Liver (tissue), 9 donors: Measurements from ENCODE around the gene DISC1. TPM values are rescaled to one million over a fixed set of nuclear protein-coding genes. Genes with fewer than 3 reads are reported as not detected.

ENCODE experiments used
- DNase-seq: peaks from one replicate; pipeline ENCODE4 v3.0.0-alpha.2; 2017; ENCODE audit warnings: low spot score
- H3K27ac ChIP-seq, 2 donors: one replicate each; pipeline ENCODE4 v1.7.0; 2013; ENCODE audit warnings: inconsistent platforms in 2 of 2, low read length in 2 of 2, control low read depth in 1 of 2, low read depth in 1 of 2, mild to moderate bottlenecking in 1 of 2
- H3K27me3 ChIP-seq, 4 donors: one replicate each; pipeline versions ENCODE4 v1.6.1 to v1.7.0; 2013; ENCODE audit warnings: low read length in 3 of 4, inconsistent platforms in 1 of 4, mild to moderate bottlenecking in 1 of 4, moderate library complexity in 1 of 4; ENCODE audit not compliant: control insufficient read depth in 4 of 4, insufficient read depth in 4 of 4
- H3K36me3 ChIP-seq, 4 donors: one replicate each; pipeline versions ENCODE4 v1.6.1 to v1.7.0; 2013; ENCODE audit warnings: low read length in 3 of 4, mild to moderate bottlenecking in 3 of 4, low read depth in 1 of 4, moderate library complexity in 1 of 4; ENCODE audit not compliant: control insufficient read depth in 4 of 4, insufficient read depth in 3 of 4
- H3K4me1 ChIP-seq, 4 donors: one replicate each; pipeline versions ENCODE4 v1.6.1 to v1.7.0; 2013; ENCODE audit warnings: low read length in 3 of 4, mild to moderate bottlenecking in 3 of 4, moderate library complexity in 1 of 4; ENCODE audit not compliant: control insufficient read depth in 4 of 4, insufficient read depth in 4 of 4
- H3K4me3 ChIP-seq, 3 donors: one replicate each; pipeline versions ENCODE4 v1.6.1 to v1.7.0; 2013; ENCODE audit warnings: low read length in 3 of 3, control low read depth in 1 of 3, low read depth in 1 of 3, mild to moderate bottlenecking in 1 of 3
- H3K9ac ChIP-seq, 2 donors: one replicate each; pipeline ENCODE4 v1.7.0; 2013; ENCODE audit warnings: low read length in 2 of 2, mild to moderate bottlenecking in 2 of 2, moderate library complexity in 2 of 2, control low read depth in 1 of 2, low read depth in 1 of 2
- H3K9me3 ChIP-seq, 4 donors: one replicate each; pipeline versions ENCODE4 v1.6.1 to v1.7.0; 2013; ENCODE audit warnings: low read length in 3 of 4; ENCODE audit not compliant: control insufficient read depth in 4 of 4
- EGR1 ChIP-seq, 2 donors: IDR thresholded peaks; 2 replicates each; pipeline ENCODE4 v1.6.1; 2016 to 2018; ENCODE audit warnings: antibody characterized with exemption in 2 of 2, low read depth in 2 of 2
- FOXA1 ChIP-seq: IDR thresholded peaks from 2 replicates; pipeline ENCODE4 v1.6.1; 2016; ENCODE audit warnings: antibody characterized with exemption
- FOXA2 ChIP-seq: IDR thresholded peaks from 2 replicates; pipeline ENCODE4 v1.6.1; 2016; ENCODE audit warnings: antibody characterized with exemption
- GABPA ChIP-seq, 2 donors: IDR thresholded peaks in 1 of 2; conservative IDR thresholded peaks in 1 of 2; 2 replicates each; pipeline ENCODE4 v1.6.1; 2016; ENCODE audit warnings: antibody characterized with exemption in 2 of 2, mild to moderate bottlenecking in 1 of 2, moderate library complexity in 1 of 2
- HNF4A ChIP-seq, 2 donors: conservative IDR thresholded peaks; 2 replicates each; pipeline ENCODE4 v1.6.1; 2016; ENCODE audit warnings: antibody characterized with exemption in 2 of 2, mild to moderate bottlenecking in 2 of 2
- JUND ChIP-seq, 2 donors: IDR thresholded peaks; 2 replicates each; pipeline ENCODE4 v1.6.1; 2016; ENCODE audit warnings: antibody characterized with exemption in 2 of 2
- NR2F2 ChIP-seq: IDR thresholded peaks from 2 replicates; pipeline ENCODE4 v1.6.1; 2016; ENCODE audit warnings: antibody characterized with exemption
- RAD21 ChIP-seq, 2 donors: IDR thresholded peaks; 2 replicates each; pipeline ENCODE4 v1.6.1; 2016; ENCODE audit warnings: antibody characterized with exemption in 2 of 2, mild to moderate bottlenecking in 2 of 2
- SP1 ChIP-seq: IDR thresholded peaks from 2 replicates; pipeline ENCODE4 v1.6.1; 2018; ENCODE audit warnings: antibody characterized with exemption, mild to moderate bottlenecking
- TAF1 ChIP-seq: conservative IDR thresholded peaks from 2 replicates; pipeline ENCODE4 v1.6.1; 2016; ENCODE audit warnings: antibody characterized with exemption, mild to moderate bottlenecking
- YY1 ChIP-seq: IDR thresholded peaks from 2 replicates; pipeline ENCODE4 v1.6.1; 2016; ENCODE audit warnings: antibody characterized with exemption, mild to moderate bottlenecking
- whole genome bisulfite sequencing: extraction: QIAGEN DNeasy Blood & Tissue Kit; methylation state at CpG from one replicate; pipeline ENCODE4 v1.1.7; 2013; 5-methylcytosine and 5-hydroxymethylcytosine counted together
- polyA plus RNA-seq, 2 donors: library from polyadenylated mRNA; stranded (reverse) in 1 of 2; unstranded in 1 of 2; fragments of 200-250 nt in 1 of 2; fragments of >200 nt in 1 of 2; fragmentation: Nextera tagmentation in 1 of 2; extraction: Ambion mirVana in 1 of 2; gene quantifications; one replicate each; pipeline versions ENCODE4 v1.2.1 to v1.2.3, GENCODE V29; 2013 to 2015
- total RNA-seq, 2 donors: library from RNA; depleted of rRNA; stranded (reverse); fragments of >200 nt; gene quantifications; one replicate each; pipeline ENCODE4 v1.2.3, GENCODE V29; 2014
- TF ChIP-seq, protein P1 (sequence below): fragments of 150-350 bp; IDR thresholded peaks from 2 replicates; pipeline ENCODE4 v1.5.1; 2017; ENCODE audit warnings: improper control_type of control experiment, low read depth, low read length; ENCODE audit not compliant: missing input control
- TF ChIP-seq, protein P2 (sequence below): IDR thresholded peaks from 2 replicates; pipeline ENCODE4 v1.6.1; 2016; ENCODE audit warnings: antibody characterized with exemption, mild to moderate bottlenecking
- TF ChIP-seq, protein P3 (sequence below): IDR thresholded peaks from 2 replicates; pipeline ENCODE4 v1.6.1; 2016; ENCODE audit warnings: antibody characterized with exemption
- TF ChIP-seq, protein P4 (sequence below): IDR thresholded peaks from 2 replicates; pipeline ENCODE4 v1.6.1; 2016; ENCODE audit warnings: antibody characterized with exemption
- TF ChIP-seq, protein P5 (sequence below): IDR thresholded peaks from 2 replicates; pipeline ENCODE4 v1.6.1; 2016; ENCODE audit warnings: antibody characterized with exemption
- donor health status: healthy.
- donor health status: healthy.
- donor health status: healthy.
- donor health status: healthy.
- donor health status: healthy.

DISC1 gene
- total and polyA plus RNA-seq, 4 donors = 0.45 to 6.3 (median 2.3) TPM

DNA sequence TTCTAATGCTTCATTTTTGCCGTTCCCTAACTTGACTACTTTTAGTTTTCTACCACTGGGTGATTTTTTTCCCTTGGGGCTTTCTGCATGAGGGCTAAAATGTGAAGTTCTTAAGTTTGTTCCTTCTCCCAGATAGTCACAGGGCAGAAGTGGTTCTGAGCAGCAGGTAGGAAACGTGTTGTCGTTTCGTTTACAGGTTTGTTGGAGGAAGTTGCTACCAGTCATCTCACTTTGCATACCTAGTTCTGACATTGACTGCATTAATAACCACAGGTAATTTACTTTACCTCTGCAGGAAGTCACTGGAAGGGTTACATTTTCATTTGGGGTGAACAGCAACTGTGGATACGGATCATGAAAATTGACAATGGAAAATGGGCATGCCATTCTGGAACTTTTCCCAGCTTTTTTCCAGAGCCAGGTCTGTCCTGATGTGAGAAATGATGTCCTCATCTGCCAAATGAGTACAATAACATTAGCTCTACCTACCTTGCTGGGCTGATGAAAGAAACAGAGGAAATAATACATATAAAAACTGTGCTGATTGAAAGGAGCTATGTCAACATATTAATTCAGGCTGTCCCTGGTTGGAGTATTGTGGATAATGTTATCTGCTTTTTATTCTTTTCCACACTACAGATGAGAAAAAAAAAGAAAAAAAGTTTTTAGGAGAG is 94.2 kb downstream of the DISC1 start:
- WGBS = 93% methylated on average over 5 of the region's 5 CpGs
- Histone ChIP-seq H3K9me3 (no peaks in the 10 kb centered on the region), H3K36me3 (no peaks in the 10 kb centered on the region), H3K27me3 (no peaks in the 10 kb centered on the region), H3K4me1 (no peaks in the 10 kb centered on the region), H3K27ac (no peak overlapping the region), H3K4me3 (no peak overlapping the region), H3K9ac (no peak overlapping the region)
- no peak for TF ChIP-seq JUND (IDR thresholded peaks at IDR 0.05)
- TF ChIP-seq, protein P1, sequence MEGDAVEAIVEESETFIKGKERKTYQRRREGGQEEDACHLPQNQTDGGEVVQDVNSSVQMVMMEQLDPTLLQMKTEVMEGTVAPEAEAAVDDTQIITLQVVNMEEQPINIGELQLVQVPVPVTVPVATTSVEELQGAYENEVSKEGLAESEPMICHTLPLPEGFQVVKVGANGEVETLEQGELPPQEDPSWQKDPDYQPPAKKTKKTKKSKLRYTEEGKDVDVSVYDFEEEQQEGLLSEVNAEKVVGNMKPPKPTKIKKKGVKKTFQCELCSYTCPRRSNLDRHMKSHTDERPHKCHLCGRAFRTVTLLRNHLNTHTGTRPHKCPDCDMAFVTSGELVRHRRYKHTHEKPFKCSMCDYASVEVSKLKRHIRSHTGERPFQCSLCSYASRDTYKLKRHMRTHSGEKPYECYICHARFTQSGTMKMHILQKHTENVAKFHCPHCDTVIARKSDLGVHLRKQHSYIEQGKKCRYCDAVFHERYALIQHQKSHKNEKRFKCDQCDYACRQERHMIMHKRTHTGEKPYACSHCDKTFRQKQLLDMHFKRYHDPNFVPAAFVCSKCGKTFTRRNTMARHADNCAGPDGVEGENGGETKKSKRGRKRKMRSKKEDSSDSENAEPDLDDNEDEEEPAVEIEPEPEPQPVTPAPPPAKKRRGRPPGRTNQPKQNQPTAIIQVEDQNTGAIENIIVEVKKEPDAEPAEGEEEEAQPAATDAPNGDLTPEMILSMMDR = no peak
- no peak for TF ChIP-seq YY1
- TF ChIP-seq EGR1 (IDR thresholded peaks at IDR 0.05; ENCODE audit: low read depth in 2 of 2) = no peak
- no peak for TF ChIP-seq SP1
- TF ChIP-seq, protein P2, sequence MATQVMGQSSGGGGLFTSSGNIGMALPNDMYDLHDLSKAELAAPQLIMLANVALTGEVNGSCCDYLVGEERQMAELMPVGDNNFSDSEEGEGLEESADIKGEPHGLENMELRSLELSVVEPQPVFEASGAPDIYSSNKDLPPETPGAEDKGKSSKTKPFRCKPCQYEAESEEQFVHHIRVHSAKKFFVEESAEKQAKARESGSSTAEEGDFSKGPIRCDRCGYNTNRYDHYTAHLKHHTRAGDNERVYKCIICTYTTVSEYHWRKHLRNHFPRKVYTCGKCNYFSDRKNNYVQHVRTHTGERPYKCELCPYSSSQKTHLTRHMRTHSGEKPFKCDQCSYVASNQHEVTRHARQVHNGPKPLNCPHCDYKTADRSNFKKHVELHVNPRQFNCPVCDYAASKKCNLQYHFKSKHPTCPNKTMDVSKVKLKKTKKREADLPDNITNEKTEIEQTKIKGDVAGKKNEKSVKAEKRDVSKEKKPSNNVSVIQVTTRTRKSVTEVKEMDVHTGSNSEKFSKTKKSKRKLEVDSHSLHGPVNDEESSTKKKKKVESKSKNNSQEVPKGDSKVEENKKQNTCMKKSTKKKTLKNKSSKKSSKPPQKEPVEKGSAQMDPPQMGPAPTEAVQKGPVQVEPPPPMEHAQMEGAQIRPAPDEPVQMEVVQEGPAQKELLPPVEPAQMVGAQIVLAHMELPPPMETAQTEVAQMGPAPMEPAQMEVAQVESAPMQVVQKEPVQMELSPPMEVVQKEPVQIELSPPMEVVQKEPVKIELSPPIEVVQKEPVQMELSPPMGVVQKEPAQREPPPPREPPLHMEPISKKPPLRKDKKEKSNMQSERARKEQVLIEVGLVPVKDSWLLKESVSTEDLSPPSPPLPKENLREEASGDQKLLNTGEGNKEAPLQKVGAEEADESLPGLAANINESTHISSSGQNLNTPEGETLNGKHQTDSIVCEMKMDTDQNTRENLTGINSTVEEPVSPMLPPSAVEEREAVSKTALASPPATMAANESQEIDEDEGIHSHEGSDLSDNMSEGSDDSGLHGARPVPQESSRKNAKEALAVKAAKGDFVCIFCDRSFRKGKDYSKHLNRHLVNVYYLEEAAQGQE = no peak
- no peak for TF ChIP-seq FOXA2
- no peak for TF ChIP-seq GABPA (IDR thresholded peaks at IDR 0.05 in 1 of 2, conservative IDR thresholded peaks at IDR 0.05 in 1 of 2)
- TF ChIP-seq FOXA1 = no peak
- no peak for DNase-seq

DNA sequence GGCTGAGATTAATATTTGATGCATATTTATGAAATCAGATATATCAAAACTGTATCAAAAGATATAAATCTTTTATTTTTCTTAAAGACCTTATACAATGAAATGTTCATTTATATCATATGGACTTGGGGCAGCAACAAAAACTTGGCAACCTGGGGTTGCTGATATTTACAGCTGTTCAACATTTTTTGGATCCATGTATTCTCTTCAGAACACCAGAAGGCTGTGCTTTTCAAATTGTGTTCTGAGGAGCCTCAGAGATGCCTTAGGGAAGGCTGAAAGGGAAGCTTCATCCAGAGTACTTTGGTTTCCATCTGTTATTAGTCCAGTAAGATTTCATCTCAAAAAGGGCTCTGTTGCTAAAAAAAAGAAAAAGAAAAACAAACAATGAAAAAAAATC is 94.8 kb downstream of the DISC1 start:
- TF ChIP-seq NR2F2 (no peak), JUND (IDR thresholded peaks at IDR 0.05) (no peak), FOXA2 (no peak), EGR1 (IDR thresholded peaks at IDR 0.05; ENCODE audit: low read depth in 2 of 2) (no peak), GABPA (IDR thresholded peaks at IDR 0.05 in 1 of 2, conservative IDR thresholded peaks at IDR 0.05 in 1 of 2) (no peak), FOXA1 (no peak), YY1 (no peak), HNF4A (conservative IDR thresholded peaks at IDR 0.05) (no peak), TAF1 (no peak), RAD21 (IDR thresholded peaks at IDR 0.05) (no peak)
- TF ChIP-seq, protein P3, sequence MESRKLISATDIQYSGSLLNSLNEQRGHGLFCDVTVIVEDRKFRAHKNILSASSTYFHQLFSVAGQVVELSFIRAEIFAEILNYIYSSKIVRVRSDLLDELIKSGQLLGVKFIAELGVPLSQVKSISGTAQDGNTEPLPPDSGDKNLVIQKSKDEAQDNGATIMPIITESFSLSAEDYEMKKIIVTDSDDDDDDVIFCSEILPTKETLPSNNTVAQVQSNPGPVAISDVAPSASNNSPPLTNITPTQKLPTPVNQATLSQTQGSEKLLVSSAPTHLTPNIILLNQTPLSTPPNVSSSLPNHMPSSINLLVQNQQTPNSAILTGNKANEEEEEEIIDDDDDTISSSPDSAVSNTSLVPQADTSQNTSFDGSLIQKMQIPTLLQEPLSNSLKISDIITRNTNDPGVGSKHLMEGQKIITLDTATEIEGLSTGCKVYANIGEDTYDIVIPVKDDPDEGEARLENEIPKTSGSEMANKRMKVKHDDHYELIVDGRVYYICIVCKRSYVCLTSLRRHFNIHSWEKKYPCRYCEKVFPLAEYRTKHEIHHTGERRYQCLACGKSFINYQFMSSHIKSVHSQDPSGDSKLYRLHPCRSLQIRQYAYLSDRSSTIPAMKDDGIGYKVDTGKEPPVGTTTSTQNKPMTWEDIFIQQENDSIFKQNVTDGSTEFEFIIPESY = no peak
- TF ChIP-seq, protein P2 = no peak
- TF ChIP-seq, protein P4, sequence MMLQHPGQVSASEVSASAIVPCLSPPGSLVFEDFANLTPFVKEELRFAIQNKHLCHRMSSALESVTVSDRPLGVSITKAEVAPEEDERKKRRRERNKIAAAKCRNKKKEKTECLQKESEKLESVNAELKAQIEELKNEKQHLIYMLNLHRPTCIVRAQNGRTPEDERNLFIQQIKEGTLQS = no peak
- TF ChIP-seq, protein P1 = no peak
- TF ChIP-seq, protein P5, sequence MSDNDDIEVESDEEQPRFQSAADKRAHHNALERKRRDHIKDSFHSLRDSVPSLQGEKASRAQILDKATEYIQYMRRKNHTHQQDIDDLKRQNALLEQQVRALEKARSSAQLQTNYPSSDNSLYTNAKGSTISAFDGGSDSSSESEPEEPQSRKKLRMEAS = no peak
- H3K4me3 ChIP-seq = no peak overlapping the region
- no peak overlapping the region for H3K9ac ChIP-seq
- no peak for DNase-seq
- H3K36me3 ChIP-seq = no peaks in the 10 kb centered on the region
- H3K9me3 ChIP-seq = no peaks in the 10 kb centered on the region
- no peaks in the 10 kb centered on the region for H3K27me3 ChIP-seq
- H3K27ac ChIP-seq = no peak overlapping the region
- no peaks in the 10 kb centered on the region for H3K4me1 ChIP-seq
